NCI-H69 (cell line): Measurements from ENCODE around the gene ZBTB39.
"Not testable (repeated sequence)": the region's sequence is repeated elsewhere in the genome, so short reads cannot be mapped to it uniquely, and the experiment has no call there.

Source experiments
- DNase-seq: peaks from one replicate; lab custom pipeline; 2025; lab: John Stamatoyannopoulos, UW

ZBTB39 gene

GRCh38 chr12:57001448-57001906 lies 4.9 kb downstream of the ZBTB39 start:
- DNase-seq: peak; percentile 76

- DNase-seq: no peak
These were observed 6.0 kb downstream of the ZBTB39 start for GRCh38 chr12:57000393-57000792.

- DNase-seq: no peak
These were observed 6.9 kb downstream of the ZBTB39 start for GRCh38 chr12:56999456-56999855.

DNA sequence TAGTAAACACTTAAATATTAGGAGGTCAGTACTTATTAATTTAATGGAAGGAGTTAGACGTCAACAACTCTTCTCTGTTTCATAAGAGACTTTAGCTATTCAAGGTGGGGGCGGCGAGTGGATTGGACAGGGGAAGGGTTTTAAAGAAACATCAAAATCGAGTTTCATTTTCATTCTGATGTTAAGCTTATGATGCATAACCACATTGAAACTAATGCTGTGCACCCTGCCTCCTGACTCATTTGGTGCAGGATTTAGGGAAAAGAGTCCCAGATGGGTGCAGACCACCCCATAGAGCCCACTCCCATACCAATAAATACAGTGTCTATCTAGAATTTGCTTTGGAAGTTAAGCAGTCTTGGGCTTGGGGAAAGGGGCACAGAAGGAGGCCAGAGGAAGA lies 7.4 kb downstream of the ZBTB39 start:
- DNase-seq: no peak

DNA sequence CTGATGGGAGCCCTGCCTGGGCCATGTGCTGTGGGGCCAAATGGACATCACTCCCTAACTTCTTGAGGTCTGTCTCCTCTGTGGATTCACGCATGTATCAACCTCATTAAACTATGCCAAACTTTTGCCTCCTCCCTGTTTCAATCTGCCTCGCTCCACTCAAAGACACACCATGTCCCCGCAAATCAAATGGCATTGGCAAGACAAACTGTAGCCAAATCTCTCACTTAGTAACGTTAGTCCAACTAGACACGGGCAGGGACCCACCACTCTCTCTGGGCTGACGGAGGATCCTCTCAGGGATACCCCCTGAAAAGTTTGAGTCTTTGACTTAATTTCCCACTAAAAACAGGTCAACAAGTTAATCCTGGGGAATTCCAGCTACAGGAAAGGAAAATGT lies 8.0 kb downstream of the ZBTB39 start:
- DNase-seq: no peak

- no peak for DNase-seq
These were observed 9.4 kb downstream of the ZBTB39 start for GRCh38 chr12:56996793-56997545.

- DNase-seq: no peak
These were observed 10.3 kb downstream of the ZBTB39 start for GRCh38 chr12:56995930-56996496.

- DNase-seq: no peak
These were observed 11.0 kb downstream of the ZBTB39 start for GRCh38 chr12:56995201-56995929.

DNA sequence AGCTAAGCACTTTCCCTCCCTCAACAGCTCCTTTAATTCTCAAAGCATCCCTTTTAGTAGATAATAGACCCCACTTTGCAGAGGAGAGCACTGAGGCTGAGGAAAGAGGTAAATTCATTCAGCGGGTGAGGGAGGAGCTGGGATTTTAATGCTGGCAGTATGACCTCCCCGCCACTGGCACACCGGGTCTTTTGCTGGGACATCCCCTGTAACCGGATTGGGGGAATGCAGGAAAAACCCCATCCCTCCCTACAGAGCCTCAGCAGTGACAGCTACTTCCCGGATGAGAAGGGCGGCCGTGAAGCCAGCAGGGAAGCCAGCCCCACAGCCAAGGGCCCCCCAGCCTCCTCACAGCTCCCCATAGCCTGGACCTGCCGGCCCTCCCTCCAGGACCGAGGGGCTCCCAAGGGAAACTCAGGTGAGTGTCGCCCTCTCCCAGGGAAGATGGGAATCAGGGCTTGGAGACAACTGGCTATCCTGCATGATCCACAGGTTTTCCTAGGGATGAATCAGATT lies 12.1 kb downstream of the ZBTB39 start:
- no peak for DNase-seq

- no peak for DNase-seq
These were observed 13.0 kb downstream of the ZBTB39 start for GRCh38 chr12:56993346-56993745.

GRCh38 chr12:56991319-56992246 lies 14.8 kb downstream of the ZBTB39 start:
- DNase-seq: peak; percentile 29

DNA sequence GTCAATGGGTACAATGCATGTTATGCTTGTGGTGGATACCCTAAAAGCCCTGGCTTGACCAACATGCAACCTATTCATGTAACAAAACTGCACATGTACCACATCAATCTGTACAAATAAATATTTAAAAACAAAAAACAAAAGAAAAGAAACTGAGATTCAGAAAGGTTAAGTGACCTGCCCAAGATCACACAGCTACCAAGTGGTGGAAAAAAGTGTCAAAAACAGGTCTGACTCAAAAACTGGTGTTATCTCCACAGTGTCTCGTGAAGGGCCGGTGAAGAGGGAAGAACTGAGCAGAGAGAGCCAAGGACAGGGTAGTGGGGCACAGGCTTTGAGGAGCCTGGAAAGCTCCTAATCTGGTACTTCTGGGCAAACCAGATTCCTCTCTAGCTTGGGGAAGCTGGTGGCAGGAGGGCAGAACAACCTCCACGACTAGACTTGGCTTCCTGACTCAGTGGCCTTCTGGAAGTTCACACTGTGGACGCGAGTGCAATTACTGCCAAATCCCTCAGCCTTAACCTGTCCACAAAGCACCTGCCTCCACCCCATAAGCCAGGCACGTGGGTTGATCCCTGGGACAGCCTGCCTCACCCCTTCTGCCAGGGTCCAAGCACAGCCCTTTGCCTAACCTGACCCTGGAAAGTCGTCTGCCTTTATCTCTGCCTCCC lies 15.6 kb downstream of the ZBTB39 start:
- no peak for DNase-seq

DNA sequence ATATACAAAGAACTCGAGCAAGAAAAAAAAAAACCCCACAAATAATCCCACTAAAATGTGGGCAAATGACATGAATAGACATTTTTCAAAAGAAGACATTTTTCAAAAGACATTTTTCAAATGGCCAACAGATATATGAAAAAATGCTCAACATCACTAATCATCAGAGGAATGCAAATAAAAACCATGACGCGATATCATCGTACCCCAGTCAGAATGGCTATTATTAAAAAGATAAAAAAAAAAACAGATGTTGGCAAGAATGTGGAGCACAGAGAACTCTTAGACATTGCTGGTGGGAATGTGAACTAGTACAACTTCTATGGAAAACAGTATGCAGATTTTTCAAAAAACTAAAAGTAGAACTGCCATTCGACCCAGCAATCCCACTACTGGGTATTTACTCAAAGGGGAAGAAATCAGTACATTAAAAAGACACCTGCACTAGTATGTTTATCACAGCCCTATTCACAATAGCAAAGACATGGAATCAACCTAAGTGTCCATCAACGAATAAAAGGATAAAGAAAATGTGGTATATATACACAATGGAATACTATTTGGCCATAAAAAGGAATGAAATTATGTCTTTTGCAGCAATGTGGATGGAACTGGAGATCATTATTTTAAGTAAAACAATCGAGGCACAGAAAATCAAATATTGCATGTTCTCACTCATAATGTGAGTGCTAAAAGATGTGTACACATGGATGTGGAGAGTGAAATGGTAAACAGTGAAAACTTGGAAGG lies 16.3 kb downstream of the ZBTB39 start:
- no peak for DNase-seq

GRCh38 chr12:56988207-56988739 lies 18.1 kb downstream of the ZBTB39 start:
- DNase-seq: no peak

DNA sequence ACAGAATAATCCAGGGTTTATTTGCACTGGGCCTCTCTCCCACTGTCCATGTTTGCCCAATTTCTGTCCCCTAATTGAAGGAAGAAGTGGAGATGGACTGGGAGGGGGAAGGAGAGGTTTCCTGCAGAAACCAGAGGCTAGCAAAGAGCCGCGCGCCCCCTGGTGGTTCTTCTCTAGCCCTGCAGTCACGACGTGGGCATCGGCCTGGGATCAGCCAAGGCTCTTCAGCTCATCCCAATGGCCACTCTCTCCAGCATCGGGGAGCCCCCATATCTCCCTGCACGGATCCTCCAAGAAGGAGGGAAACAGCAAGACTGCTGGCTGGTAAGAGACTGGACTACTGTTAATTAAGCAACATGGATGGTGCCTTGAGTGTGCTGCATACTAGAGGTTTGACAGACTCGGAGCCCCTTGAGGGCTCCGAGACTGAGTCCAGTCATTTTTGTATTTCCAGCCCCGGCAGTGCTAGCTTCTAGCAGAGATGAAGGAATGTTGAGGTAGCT lies 18.7 kb downstream of the ZBTB39 start:
- peak; percentile 82 for DNase-seq

GRCh38 chr12:56987011-56987410 lies 19.3 kb downstream of the ZBTB39 start:
- no peak for DNase-seq

DNA sequence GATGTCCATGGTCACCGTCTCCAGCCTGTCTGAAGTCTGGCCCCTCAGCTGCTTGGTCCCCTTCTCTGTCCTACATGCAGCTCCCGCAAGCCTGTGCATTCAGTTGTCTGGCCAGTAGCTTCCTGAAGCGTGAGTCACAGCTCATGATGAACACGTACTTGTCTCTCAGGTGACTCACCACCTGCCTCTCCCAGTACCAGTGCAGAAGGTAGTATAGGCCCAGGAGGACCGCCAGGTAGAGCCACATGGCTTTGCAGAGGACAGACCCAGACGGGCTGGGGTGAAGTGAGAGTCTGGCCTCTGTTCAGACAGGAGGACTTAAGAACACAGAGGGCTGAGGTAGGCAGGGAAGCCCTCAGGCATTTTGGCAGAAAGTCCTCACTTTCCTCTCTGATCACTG lies 20.6 kb downstream of the ZBTB39 start:
- DNase-seq: peak; percentile 47

DNA sequence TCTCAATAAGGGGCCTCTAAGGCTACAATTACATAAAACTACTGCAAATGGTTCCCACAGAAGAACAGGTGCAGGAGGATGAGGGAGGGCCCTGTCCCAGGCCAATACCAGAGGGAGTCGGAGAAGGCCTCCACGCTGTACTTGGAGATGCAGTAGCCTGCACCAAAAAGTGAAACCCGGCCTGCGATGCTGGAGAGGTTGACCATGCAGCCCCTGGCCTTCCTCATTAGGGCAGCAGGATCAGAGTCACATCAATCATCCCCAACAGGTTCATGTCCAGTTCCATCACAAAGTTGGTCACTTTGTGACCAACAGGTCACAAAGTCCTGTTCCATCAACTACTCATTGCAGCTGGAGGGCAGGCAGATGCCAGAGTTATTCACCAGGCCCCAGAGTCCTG lies 23.0 kb downstream of the ZBTB39 start:
- DNase-seq: no peak

GRCh38 chr12:56982578-56983236 lies 23.6 kb downstream of the ZBTB39 start:
- DNase-seq: not testable (repeated sequence)
